Activated CD8-positive, alpha-beta T cell treated with anti-CD3 and anti-CD28 coated beads for 36 hours (primary cell): ENCODE results near the gene ARHGEF6. TPM values are rescaled to one million over a fixed set of nuclear protein-coding genes. Genes with fewer than 3 reads are reported as not detected.

Experiments used
- ATAC-seq: fragments of 200-7000 bp; cut with Tn5 transposase; one replicate; pipeline ENCODE4 v1.10.0; 2021; ENCODE audit warnings: mild to moderate bottlenecking, moderate library complexity
- CTCF ChIA-PET: fragments of 350-600 bp; sonication (Branson Sonifier 250); formaldehyde crosslinking; loops from one replicate; lab custom pipeline; 2021; ENCODE audit warnings: antibody characterized with exemption; lab: Charles Lee
- POLR2A ChIA-PET: fragments of 350-600 bp; sonication (Branson Sonifier 250); formaldehyde crosslinking; loops from one replicate; lab custom pipeline; 2021; ENCODE audit warnings: antibody characterized with exemption; lab: Charles Lee
- DNase-seq: peaks from one replicate; pipeline ENCODE4 v3.0.0-alpha.2; 2020
- H3K27ac Mint-ChIP-seq: one replicate; pipeline ENCODE4 v1.8.0; 2021; ENCODE audit warnings: mild to moderate bottlenecking, mixed read lengths
- H3K27me3 Mint-ChIP-seq: one replicate; pipeline ENCODE4 v1.8.0; 2021; ENCODE audit warnings: mixed read lengths
- H3K36me3 Mint-ChIP-seq: one replicate; pipeline ENCODE4 v1.8.0; 2021; ENCODE audit warnings: low read depth, mixed read lengths
- H3K4me1 Mint-ChIP-seq: one replicate; pipeline ENCODE4 v1.8.0; 2021; ENCODE audit warnings: low read depth, mixed read lengths
- H3K4me3 Mint-ChIP-seq: one replicate; pipeline ENCODE4 v1.8.0; 2021; ENCODE audit warnings: mild to moderate bottlenecking, moderate library complexity, mixed read lengths
- H3K9me3 Mint-ChIP-seq: one replicate; pipeline ENCODE4 v1.8.0; 2021; ENCODE audit warnings: mixed read lengths
- intact Hi-C: fragments of 100-400 bp; cut with micrococcal nuclease; formaldehyde crosslinking; loops from one replicate; pipeline ENCODE4 v1.10.0; 2022
- total RNA-seq, 2 experiments: library from RNA; stranded (reverse); gene quantifications; one replicate each; pipeline ENCODE4 v1.2.3, GENCODE V29; 2021
- TF ChIP-seq, protein P1 (sequence below): fragments of 200-600 bp; IDR thresholded peaks from one replicate; pipeline ENCODE4 v1.8.0; 2022; ENCODE audit warnings: antibody characterized with exemption, mild to moderate bottlenecking

Gene ARHGEF6
- total RNA-seq, 2 experiments from 2014 or later, result 45.7 to 45.8 TPM

DNA sequence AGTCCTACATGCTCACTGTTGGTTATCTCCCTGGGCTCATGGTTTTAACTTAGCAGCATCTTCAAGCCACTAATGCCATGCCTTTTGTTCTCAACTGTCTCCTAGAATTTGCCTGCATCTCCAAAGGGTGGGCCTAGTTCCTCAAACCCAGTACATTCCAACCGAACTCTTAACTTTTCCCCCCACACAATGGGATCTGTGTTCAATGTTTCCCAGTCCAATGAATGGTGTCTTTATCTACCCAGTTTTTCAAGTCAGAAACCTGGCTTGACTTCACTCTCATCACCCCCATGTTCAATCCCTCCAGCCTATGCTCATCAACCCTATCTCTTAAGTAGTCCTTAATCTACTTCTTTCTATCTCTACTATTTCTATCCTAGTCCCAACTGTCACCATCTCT is 119.8 kb downstream of the ARHGEF6 start:
- ChIA-PET CTCF (no interaction called here), POLR2A (no interaction called here)
- Mint-ChIP-seq H3K4me1 (peaks cover 58% of the 10 kb centered on the region), H3K27ac (peak overlapping the region; percentile 28), H3K27me3 (no peaks in the 10 kb centered on the region), H3K36me3 (peaks cover 38% of the 10 kb centered on the region), H3K4me3 (no peak overlapping the region), H3K9me3 (peaks cover 12% of the 10 kb centered on the region)
- intact Hi-C loops, result no loop called here
- TF ChIP-seq, protein P1, sequence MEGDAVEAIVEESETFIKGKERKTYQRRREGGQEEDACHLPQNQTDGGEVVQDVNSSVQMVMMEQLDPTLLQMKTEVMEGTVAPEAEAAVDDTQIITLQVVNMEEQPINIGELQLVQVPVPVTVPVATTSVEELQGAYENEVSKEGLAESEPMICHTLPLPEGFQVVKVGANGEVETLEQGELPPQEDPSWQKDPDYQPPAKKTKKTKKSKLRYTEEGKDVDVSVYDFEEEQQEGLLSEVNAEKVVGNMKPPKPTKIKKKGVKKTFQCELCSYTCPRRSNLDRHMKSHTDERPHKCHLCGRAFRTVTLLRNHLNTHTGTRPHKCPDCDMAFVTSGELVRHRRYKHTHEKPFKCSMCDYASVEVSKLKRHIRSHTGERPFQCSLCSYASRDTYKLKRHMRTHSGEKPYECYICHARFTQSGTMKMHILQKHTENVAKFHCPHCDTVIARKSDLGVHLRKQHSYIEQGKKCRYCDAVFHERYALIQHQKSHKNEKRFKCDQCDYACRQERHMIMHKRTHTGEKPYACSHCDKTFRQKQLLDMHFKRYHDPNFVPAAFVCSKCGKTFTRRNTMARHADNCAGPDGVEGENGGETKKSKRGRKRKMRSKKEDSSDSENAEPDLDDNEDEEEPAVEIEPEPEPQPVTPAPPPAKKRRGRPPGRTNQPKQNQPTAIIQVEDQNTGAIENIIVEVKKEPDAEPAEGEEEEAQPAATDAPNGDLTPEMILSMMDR, result no peak
- ATAC-seq, result no peak
- no peak for DNase-seq

DNA sequence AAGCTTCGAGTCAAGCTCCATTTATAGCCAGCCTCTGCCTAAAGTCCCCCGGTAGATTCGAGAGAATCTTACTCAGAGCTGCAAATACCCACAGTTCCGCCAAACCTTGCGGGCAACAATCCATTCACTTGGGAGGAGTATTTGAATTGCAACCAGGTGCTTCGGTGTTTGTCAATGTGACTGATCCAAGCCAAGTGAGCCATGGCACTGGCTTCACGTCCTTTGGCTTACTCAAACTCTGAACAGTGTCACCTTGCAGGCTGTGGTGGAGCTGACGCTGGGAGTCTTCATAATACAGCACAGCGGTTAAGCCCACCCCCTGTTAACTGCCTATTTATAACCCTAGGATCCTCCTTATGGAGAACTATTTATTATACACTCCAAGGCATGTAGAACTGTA is 121.6 kb downstream of the ARHGEF6 start:
- TF ChIP-seq, protein P1, result no peak
- Mint-ChIP-seq H3K27ac (no peak overlapping the region), H3K9me3 (peaks cover 4% of the 10 kb centered on the region), H3K27me3 (no peaks in the 10 kb centered on the region), H3K4me3 (no peak overlapping the region), H3K4me1 (peaks cover 58% of the 10 kb centered on the region), H3K36me3 (peaks cover 30% of the 10 kb centered on the region)
- no peak for ATAC-seq
- intact Hi-C loops, result no loop called here
- DNase-seq, result no peak
- ChIA-PET CTCF (no interaction called here), POLR2A (interaction anchor here (1.5 kb wide), 1 partner anchor 9 kb away, joined by 6 read pairs; no protein-coding TSS in a partner anchor)

DNA sequence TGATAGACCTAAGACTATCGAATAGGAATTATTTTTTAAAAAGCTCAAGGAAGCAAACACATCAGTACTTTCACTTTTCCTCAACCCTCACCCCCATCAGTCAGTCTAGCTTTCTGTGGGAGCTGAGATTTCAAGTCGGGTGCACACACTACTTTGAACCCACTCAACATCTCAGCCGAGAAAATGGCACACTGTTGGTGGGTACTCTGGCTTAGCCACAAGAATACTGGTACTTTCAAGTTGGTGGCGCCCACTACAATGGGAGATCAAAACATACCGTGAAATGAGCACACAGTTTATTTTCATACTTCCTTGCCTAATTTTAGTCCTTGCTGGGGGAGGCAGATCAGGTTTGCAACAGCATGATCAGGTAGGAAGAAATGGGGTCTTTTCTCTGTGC is 122.6 kb downstream of the ARHGEF6 start:
- Mint-ChIP-seq H3K36me3 (peaks cover 27% of the 10 kb centered on the region), H3K4me1 (peaks cover 57% of the 10 kb centered on the region), H3K9me3 (no peaks in the 10 kb centered on the region), H3K27me3 (no peaks in the 10 kb centered on the region), H3K4me3 (peak overlapping the region; percentile 7), H3K27ac (no peak overlapping the region)
- ChIA-PET CTCF (interaction anchor here (0.6 to 1.1 kb wide), 2 partner anchors 8 to 23 kb away, joined by 3 read pairs; no protein-coding TSS in a partner anchor), POLR2A (no interaction called here)
- TF ChIP-seq, protein P1, result no peak
- ATAC-seq (peak; percentile 37), DNase-seq (peak; percentile 32)
- intact Hi-C loops, result no loop called here

DNA sequence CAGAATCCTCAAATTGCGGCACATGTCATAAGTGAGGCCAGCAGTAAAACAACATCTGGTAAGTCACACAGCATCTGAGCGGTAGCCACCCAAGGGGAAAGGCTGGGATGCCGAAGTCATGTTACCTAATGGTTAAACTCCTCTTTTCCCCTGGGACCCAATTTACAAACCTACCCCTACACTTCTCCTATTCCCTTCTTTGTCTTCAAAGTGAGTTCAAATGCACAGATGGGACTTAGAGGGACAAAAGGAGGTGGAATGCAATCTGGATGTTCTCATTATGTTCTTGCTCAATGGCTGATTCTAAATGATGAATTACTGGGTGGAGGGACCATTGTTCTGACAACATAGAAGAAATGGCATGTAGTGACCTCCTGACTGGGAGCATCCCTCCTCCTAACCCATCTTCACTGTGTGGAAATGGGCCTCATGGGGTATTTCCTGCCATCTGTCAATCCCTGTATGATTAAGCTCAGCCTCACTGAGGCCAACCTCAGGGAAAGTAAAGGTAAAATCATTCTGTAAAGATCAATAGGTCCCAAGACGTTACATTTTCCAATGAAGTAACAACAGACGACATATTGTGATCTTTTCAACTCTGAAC is 124.3 kb downstream of the ARHGEF6 start:
- ChIA-PET CTCF (no interaction called here), POLR2A (no interaction called here)
- peaks cover 29% of the 10 kb centered on the region for H3K36me3 Mint-ChIP-seq
- intact Hi-C loops, result no loop called here
- peaks cover 58% of the 10 kb centered on the region for H3K4me1 Mint-ChIP-seq
- H3K9me3 Mint-ChIP-seq, result no peaks in the 10 kb centered on the region
- TF ChIP-seq, protein P1, result no peak
- H3K4me3 Mint-ChIP-seq, result no peak overlapping the region
- ATAC-seq (no peak), DNase-seq (no peak)
- no peaks in the 10 kb centered on the region for H3K27me3 Mint-ChIP-seq
- H3K27ac Mint-ChIP-seq, result no peak overlapping the region
